ENCODE results near the gene SKIDA1.

DNA sequence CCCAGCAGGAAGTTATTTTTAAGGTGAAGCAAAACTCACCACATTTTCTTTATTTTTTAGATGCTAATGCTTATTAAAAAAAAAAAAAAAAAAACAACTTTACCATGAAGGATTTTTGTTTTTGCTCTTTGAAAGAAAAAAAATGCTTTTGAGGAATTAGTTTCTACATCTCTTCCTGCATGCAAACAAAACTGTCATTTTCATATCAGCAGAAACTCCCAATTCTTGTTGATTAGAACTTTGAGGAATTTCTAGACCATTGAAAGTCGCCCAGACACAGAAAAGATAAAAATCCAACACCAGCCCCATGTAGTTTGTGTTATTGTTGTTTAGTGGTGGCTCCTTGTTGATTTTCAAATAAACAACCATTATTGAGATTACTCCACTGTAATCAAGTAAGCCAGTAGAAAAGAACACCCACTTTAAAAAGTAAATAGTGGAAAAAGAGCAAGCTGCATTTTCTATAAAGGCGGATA, 14.3 kb downstream of the SKIDA1 start:
- TF ChIP-seq, protein P1, sequence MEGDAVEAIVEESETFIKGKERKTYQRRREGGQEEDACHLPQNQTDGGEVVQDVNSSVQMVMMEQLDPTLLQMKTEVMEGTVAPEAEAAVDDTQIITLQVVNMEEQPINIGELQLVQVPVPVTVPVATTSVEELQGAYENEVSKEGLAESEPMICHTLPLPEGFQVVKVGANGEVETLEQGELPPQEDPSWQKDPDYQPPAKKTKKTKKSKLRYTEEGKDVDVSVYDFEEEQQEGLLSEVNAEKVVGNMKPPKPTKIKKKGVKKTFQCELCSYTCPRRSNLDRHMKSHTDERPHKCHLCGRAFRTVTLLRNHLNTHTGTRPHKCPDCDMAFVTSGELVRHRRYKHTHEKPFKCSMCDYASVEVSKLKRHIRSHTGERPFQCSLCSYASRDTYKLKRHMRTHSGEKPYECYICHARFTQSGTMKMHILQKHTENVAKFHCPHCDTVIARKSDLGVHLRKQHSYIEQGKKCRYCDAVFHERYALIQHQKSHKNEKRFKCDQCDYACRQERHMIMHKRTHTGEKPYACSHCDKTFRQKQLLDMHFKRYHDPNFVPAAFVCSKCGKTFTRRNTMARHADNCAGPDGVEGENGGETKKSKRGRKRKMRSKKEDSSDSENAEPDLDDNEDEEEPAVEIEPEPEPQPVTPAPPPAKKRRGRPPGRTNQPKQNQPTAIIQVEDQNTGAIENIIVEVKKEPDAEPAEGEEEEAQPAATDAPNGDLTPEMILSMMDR (IDR thresholded peaks at IDR 0.05) = no peak
- TF ChIP-seq POLR2A (IDR thresholded peaks at IDR 0.05) = no peak

Data from body of pancreas (tissue), 4 donors.